Measurements from ENCODE around the gene SHISA6.

DNA sequence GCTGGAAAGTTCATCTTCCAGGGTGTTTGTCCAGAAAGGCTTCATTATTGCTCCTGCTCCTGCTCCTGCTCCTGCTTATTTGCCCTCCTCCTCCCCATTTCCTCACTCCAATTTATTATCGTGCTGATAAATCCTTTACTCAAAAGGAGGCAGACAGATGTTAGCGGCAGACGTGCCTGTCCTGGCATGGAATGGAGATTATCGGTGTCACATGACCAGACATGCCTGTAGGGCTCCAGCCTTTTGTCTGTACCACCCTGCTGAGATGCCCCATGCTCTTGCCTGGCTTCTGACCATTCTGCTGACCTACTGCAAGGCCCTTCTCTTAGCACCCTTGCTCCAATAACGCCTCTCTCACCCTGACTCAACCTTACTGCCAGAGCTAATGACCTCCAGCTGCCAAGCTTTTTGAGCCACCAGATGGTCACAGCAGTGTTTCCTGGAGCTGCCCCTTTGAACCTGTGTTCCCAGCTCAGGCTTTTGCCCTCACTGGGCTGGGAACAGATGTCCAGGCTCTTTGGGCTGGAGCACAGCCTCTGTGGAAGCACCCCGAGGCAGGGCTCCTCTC is 370.1 kb downstream of the SHISA6 start:
- TF ChIP-seq POLR2A (IDR thresholded peaks at IDR 0.05) (no peak), CTCF (IDR thresholded peaks at IDR 0.05) (no peak), POLR2AphosphoS5 (IDR thresholded peaks at IDR 0.05) (no peak)
